Measurements from ENCODE around the gene FTSJ1. TPM values are rescaled to one million over a fixed set of nuclear protein-coding genes. Genes with fewer than 3 reads are reported as not detected.

Gene FTSJ1
- total RNA-seq, 1 experiment from 2014 or later = 61.3 TPM

DNA sequence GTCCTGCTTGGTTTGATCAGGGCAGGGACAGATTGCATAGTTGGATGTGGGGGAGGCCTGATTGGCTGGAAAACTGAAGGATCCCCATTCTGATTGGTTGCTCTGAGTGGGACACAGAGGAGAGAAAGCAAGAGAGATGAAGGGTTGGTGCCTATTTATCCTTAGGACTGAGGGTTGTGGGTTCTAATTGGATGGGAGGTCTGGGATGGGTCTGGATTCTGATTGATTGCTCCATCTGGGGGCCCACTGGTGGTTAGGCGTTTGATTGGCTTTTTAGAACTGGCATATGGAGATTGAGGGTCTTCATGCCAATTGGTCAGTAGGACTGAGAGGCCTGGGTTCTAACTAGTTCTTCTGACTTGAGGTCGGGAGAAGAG, 45.0 kb downstream of the FTSJ1 start:
- TF ChIP-seq EZH2 (IDR thresholded peaks at IDR 0.05; ENCODE audit: borderline replicate concordance, low read depth, low read length, poor library complexity, severe bottlenecking) = no peak
- POLR2A ChIA-PET (ENCODE audit: low non-redundant PET) = no interaction called here
- intact Hi-C loops (cut with micrococcal nuclease; ENCODE audit: unreplicated experiment) = no loop called here
- H3K9me3 ChIP-seq (ENCODE audit: low read depth, low read length, poor library complexity, severe bottlenecking) = no peaks in the 10 kb centered on the region
- BruUV-seq (replicated peaks) = no TSS peak
- CTCF ChIA-PET = no interaction called here
- peak; percentile 14 for DNase-seq (ENCODE audit: low spot score)
- H3K27ac ChIP-seq (ENCODE audit: low read depth, low read length, poor library complexity, severe bottlenecking) = peak overlapping the region; percentile 52
- no peaks in the 10 kb centered on the region for H3K27me3 ChIP-seq (replicated peaks; ENCODE audit: insufficient read depth, low read depth, low read length, poor library complexity)
- peak overlapping the region; percentile 60 for H3K4me3 ChIP-seq (ENCODE audit: low read depth, low read length, poor library complexity, severe bottlenecking)
- no peaks in the 10 kb centered on the region for H3K4me1 ChIP-seq (ENCODE audit: insufficient read depth, low read length, poor library complexity, severe bottlenecking)
- H3K36me3 ChIP-seq (ENCODE audit: insufficient read depth, low read length, poor library complexity, severe bottlenecking) = peaks cover 14% of the 10 kb centered on the region

DNA sequence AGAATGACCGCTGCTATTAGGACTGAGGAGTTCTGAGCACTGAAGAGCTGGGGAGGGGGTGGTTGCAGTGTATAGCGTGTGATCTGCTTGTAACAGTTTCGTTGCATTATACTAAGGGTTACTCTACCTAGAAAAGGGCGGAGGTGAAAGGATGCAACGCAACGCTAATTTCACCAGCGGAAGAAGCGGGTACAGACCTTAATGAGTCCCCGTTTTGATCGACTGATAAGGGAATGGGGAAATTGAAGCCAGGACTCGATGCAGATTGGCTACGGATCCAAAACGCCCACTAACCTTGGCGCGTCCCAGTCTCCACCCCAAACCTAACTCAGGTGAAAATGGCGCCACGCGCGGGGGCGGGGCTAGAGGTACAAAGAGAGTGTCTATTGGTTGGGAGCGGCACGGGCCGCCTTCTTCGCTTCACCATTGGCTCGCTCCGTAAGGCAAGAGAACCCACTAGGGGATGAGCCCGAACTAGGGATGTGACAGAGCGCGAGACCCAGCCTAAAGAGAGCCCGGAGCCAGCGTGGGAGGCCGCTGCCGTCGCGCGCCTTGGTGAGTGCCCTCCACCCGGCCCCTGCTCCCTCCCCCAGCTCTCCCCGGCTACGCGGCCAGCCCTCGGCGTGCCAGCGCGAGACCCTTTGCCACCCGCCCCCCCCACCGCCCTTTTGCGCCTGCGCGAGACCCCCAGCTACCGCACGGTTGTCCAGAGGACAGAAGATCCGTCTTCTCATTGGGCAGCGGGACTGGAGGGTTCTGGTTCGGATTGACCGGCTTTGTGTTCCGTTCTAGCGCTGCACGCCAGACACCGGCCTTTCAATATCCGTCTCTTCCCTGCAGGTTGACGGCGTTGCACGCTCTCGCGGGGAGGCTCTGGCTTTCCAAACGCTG, 45.6 kb downstream of the FTSJ1 start, which contains the start of gene EBP:
EBP (plus strand) TSS at position 456 of the 891 bp plus-strand sequence. CDS start 1,964 bp downstream, outside the sequence.
- peak within 1 kb of the TSS; percentile 80 for H3K27ac ChIP-seq (ENCODE audit: low read depth, low read length, poor library complexity, severe bottlenecking)

DNA sequence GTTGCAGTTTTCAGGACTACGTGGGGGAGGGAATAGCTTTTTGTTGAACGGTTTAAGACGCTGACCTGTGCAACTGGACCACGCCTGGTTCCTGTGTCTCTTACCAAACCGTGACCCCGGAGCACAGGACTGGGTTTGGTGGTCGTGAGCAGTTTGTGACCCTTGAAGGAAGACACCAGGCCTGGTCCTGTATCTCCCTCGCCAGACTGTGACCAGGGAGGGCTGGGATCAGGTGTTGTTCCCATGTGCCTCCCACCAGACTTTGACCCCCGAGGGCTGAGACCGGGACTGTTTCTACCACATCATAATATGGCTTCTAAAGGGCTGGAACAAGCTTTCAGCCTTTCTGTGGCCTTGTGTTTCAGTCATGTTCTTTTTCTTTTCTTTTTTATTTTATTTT, 46.3 kb downstream of the FTSJ1 start:
- POLR2A ChIA-PET (ENCODE audit: low non-redundant PET) = interaction anchor here (0.6 kb wide), 1 partner anchor 469 kb away, joined by 11 read pairs; no protein-coding TSS in a partner anchor
- H3K4me1 ChIP-seq (ENCODE audit: insufficient read depth, low read length, poor library complexity, severe bottlenecking) = no peaks in the 10 kb centered on the region
- no peaks in the 10 kb centered on the region for H3K27me3 ChIP-seq (replicated peaks; ENCODE audit: insufficient read depth, low read depth, low read length, poor library complexity)
- TF ChIP-seq, protein P1, sequence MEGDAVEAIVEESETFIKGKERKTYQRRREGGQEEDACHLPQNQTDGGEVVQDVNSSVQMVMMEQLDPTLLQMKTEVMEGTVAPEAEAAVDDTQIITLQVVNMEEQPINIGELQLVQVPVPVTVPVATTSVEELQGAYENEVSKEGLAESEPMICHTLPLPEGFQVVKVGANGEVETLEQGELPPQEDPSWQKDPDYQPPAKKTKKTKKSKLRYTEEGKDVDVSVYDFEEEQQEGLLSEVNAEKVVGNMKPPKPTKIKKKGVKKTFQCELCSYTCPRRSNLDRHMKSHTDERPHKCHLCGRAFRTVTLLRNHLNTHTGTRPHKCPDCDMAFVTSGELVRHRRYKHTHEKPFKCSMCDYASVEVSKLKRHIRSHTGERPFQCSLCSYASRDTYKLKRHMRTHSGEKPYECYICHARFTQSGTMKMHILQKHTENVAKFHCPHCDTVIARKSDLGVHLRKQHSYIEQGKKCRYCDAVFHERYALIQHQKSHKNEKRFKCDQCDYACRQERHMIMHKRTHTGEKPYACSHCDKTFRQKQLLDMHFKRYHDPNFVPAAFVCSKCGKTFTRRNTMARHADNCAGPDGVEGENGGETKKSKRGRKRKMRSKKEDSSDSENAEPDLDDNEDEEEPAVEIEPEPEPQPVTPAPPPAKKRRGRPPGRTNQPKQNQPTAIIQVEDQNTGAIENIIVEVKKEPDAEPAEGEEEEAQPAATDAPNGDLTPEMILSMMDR (conservative IDR thresholded peaks at IDR 0.05; ENCODE audit: low read depth, low read length) = no peak
- CTCF ChIA-PET = no interaction called here
- peak overlapping the region; percentile 60 for H3K4me3 ChIP-seq (ENCODE audit: low read depth, low read length, poor library complexity, severe bottlenecking)
- BruUV-seq (replicated peaks) = TSS peak; percentile 64
- H3K36me3 ChIP-seq (ENCODE audit: insufficient read depth, low read length, poor library complexity, severe bottlenecking) = peaks cover 27% of the 10 kb centered on the region
- no peaks in the 10 kb centered on the region for H3K9me3 ChIP-seq (ENCODE audit: low read depth, low read length, poor library complexity, severe bottlenecking)
- intact Hi-C loops (cut with micrococcal nuclease; ENCODE audit: unreplicated experiment) = no loop called here
- DNase-seq (ENCODE audit: low spot score) = no peak
- peak overlapping the region; percentile 80 for H3K27ac ChIP-seq (ENCODE audit: low read depth, low read length, poor library complexity, severe bottlenecking)

More for the DNA sequence above, 45.6 kb downstream of the FTSJ1 start, which contains the start of gene EBP:
- Histone ChIP-seq H3K4me3 (ENCODE audit: low read depth, low read length, poor library complexity, severe bottlenecking) (peak within 1 kb of the TSS; percentile 60), H3K4me1 (ENCODE audit: insufficient read depth, low read length, poor library complexity, severe bottlenecking) (no peaks in the 10 kb centered on the region), H3K36me3 (ENCODE audit: insufficient read depth, low read length, poor library complexity, severe bottlenecking) (peaks cover 20% of the 10 kb centered on the region), H3K9me3 (ENCODE audit: low read depth, low read length, poor library complexity, severe bottlenecking) (no peaks in the 10 kb centered on the region), H3K27me3 (replicated peaks; ENCODE audit: insufficient read depth, low read depth, low read length, poor library complexity) (no peaks in the 10 kb centered on the region)
- TF ChIP-seq EZH2 (IDR thresholded peaks at IDR 0.05; ENCODE audit: borderline replicate concordance, low read depth, low read length, poor library complexity, severe bottlenecking) = no peak
- TF ChIP-seq, protein P1 (conservative IDR thresholded peaks at IDR 0.05; ENCODE audit: low read depth, low read length) = no peak
- intact Hi-C loops (cut with micrococcal nuclease; ENCODE audit: unreplicated experiment) = no loop called here
- CTCF ChIA-PET = no interaction called here
- POLR2A ChIA-PET (ENCODE audit: low non-redundant PET) = interaction anchor here (0.6 kb wide), 1 partner anchor 470 kb away, joined by 11 read pairs; no protein-coding TSS in a partner anchor
- BruUV-seq (replicated peaks) = no TSS peak
- peak; percentile 94 for DNase-seq (ENCODE audit: low spot score)

Data from A673 (cell line).